HG03103 (cell line): Measurements from ENCODE around the gene EVA1C.
"Not testable (repeated sequence)": the region's sequence is repeated elsewhere in the genome, so short reads cannot be mapped to it uniquely, and the experiment has no call there.

ENCODE experiments used
- ATAC-seq: cut with Tn5 transposase; IDR thresholded peaks from one replicate; pipeline ENCODE4 v1.9.1; 2021; ENCODE audit warnings: low read depth; ENCODE audit not compliant: unreplicated experiment

Gene EVA1C, protein sequence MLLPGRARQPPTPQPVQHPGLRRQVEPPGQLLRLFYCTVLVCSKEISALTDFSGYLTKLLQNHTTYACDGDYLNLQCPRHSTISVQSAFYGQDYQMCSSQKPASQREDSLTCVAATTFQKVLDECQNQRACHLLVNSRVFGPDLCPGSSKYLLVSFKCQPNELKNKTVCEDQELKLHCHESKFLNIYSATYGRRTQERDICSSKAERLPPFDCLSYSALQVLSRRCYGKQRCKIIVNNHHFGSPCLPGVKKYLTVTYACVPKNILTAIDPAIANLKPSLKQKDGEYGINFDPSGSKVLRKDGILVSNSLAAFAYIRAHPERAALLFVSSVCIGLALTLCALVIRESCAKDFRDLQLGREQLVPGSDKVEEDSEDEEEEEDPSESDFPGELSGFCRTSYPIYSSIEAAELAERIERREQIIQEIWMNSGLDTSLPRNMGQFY

DNA sequence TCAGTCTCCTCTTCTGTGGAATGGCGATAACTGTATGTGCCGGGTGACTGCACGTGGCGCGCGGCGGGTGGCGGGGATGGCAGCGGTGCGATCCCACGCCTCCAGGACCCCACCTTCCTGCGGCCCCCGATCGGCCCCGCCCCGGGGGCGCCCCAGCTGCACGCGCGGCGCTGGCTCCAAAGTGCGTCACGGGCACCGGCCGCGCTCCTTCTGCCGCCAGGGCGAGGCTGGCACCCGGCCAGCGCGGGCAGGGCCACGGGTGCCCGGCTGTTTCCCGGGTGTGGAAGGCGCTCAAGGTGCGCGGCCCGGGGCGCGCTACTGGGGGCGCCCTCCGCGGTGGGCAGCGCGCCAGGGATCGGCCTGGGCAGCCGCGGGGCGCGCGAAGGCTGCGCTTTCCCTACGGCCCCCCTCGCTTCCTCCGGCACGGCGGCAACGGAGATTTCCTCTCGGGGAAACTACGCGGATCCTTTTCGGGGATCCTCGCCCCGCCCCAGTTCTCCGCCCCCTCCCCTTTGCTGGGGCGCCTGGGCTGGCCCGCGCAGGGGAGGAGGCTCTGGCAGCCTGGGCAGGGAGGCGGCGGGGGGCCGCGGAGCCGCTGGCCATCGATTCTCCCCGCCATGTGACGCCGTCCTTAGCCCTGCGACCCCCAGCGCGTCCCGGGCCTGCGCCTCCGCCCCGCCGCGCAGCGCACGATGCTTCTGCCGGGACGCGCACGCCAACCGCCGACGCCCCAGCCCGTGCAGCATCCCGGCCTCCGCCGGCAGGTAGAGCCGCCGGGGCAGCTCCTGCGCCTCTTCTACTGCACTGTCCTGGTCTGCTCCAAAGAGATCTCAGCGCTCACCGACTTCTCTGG lies at the start of gene EVA1C:
TSS of gene EVA1C (plus strand) at position 545 of the 853 bp plus-strand sequence. CDS start at position 693, 148 bp downstream.
- ATAC-seq, result no peak

DNA sequence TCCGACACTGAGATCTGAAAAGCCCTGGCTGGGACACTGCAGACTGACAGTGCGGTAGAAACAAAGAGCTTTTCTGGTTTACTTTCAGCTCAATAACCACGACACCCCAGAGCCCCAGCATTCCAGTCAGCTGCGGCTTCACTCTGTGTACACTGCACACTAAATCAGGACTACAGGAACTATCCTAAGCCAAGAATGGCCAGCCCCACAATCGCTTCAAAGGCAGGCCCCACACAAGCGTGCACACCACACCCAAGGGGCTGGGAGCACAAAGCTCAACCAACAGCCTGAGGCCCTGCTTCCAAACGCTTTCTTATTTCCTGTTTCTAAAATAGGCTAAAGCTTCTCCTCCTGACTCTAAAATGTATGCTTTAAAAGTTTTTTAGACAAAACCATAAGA lies 48.1 kb upstream of the EVA1C start:
- ATAC-seq, result no peak

DNA sequence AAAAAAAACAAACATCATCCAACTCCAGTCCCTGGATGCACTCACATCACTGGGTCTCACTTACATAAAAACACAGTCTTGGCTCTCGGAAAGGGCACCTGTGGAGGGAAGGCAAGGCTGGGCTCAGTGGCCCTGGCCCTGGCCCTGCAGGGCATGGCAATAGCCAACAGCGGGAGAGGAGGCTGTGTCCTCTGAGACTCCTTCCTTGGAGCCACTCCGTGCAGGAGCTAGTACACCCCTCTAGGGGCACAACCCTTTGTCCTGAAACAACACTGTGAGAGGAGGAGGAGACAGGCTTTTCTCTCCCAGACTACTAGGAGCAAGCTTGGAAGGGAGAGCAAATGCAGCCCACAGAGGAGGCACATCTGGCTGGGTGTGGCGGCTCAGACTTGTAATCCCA lies 47.7 kb upstream of the EVA1C start:
- ATAC-seq, result no peak

DNA sequence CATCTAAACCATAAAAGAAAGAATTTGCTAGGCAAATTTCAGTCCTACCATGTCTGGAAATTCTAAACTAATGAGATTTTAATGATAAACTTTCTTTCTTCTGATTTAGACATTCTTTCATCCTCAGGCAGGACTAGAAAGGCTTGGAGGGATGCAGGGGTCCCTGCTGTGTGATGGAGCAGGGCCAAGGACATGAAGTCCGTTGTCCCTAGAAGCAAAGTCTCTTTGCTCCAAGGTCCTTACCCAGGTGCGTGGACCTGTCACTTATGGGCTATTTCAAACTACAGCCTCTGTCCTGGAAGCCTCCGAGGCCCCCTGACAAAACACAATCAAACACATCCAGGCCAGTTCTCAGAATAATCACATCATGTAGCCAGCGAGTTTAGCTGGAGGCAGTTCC lies 46.3 kb upstream of the EVA1C start:
- no peak for ATAC-seq

DNA sequence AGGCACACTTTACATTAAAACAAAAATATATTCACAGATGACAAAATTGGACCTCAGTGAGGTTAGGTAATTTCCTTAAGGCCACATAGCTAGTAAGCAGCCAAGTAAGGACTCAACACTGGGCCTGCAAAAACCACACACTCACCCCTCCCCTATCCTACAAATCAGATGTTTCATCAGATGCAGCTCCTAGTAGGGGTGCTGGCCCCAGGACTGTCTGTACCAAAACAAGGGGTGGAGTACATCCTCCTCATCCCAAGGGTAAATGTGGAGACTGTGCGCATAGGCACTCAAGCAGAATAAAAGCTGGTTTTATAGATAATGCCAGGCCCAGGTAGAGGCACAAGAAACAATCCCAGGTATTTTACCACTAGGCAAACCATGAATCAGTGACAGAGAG lies 45.3 kb upstream of the EVA1C start:
- ATAC-seq, result no peak

DNA sequence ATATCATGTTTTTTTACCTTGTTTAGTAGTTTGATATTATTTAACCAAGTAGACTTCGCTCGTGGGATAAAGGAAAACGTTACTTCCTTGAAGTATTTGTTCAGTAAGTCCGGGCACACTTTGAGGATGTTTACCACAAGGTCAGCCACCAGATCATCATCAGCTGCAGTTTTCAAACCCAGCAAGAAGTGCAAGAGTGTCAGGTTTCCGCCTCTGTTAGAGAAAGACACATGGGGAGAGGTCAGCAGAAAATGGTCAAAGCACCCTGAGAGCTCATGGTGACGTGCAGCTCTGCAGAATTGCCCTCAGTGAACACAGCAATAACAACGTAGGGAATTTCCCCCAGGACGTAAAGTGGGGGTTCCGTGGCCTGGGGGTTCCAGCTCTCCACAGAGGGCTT lies 44.1 kb upstream of the EVA1C start:
- no peak for ATAC-seq

DNA sequence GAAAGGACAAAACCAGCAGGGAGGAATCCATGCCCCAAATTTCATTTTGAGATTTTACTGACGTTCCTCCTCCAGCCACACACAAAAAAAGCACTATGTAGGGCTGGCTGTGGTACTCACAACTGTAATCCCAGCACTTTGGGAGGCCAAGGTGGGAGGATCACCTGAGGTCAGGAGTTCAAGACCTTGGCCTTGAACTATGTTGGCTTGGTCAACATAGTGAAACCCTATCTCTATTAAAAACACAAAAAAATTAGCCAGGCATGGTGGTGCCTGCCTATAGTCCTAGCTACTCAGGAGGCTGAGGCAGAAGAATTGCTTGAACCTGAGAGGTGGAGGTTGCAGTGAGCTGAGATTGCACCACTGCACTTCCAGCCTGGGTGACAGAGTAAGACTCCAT lies 43.5 kb upstream of the EVA1C start:
- not testable (repeated sequence) for ATAC-seq

DNA sequence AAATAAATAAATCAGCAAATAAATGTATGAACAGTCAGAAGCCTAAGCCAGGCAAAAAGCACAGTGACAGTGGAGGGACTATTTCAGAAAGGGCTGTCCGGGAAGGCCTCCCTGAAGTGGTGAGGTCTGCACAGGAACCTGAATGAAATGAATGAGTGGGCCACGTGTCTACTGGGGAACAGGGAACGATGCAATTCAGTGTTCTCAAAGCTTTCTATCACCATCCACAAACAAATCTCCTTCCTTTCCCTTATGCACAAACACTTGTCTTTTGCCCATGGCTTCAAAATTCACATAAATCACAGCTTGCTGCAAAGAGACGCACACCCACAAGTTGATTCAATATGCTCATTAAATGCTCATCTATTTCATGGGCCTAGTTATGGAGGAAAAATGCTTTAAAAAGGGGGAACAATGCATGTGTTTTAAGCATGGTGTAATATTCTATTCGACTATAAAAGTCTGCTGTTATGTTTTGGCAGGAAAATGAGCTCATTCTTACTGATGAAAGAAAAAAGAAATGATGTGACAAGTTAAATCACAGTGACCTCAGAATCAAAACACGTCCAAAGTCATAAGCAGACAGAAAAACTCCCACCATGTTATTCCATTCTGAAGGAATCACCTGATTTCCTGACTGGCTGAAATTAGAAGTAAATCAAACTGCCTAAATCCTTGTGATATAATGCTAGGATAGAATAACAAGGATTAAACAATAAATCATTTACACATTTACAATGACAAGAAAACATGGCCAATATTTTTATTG lies 41.3 kb upstream of the EVA1C start:
- no peak for ATAC-seq

DNA sequence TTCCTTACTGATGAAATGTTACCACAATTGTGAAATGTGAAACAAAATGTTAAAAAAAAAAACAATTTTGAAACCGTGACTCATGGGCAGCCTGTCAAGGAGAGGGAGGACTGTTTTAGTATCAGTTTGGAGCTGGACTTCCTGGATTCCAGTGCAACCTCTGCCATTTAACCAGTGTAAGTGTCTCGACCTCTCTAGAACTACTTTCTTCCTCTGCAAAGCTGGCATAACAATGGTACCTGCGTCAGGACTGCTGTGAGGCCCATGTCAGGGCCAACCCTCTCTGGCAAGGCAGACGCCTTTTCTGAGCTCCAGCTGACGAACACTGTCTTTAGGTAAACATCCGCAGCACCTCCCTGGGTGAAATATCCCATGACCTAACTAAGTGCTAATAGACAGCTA lies 40.6 kb upstream of the EVA1C start:
- ATAC-seq, result no peak

DNA sequence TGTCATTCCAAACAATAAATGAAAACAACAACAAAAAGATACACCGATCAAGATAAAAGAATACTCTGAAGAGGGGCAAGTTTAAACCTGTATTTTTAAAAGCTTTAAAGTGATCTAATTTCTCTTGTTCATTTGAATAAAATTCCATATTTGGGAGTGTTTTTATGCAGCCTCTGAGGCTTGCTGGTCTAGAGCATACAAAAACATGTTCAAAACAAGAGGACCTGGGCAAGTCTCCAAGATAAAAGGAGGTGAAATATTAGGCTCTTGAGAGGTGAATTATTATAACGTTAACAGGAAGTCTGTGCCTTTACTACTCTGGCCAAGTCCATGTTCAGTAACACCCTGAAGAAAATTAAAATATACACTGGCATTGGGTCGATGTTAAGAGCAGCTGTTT lies 39.8 kb upstream of the EVA1C start:
- no peak for ATAC-seq

DNA sequence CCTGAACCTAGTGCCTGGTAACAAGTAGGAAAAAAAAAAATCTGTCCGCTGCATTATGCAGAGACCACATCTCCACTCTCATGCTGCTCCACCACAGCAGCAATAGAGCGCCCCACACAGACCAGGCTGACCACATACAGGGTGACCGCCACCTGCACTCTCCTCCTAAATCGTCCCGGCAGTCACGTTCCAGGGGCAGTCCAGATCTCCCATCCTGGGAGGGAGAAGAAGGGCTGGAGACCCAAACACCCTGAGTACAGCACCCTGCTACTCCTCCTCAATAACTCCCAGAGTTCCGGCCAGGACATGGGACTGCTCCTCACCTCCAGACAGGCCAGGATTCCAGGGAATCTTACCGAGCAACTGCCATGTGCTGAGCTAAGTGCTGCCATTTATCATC lies 35.0 kb upstream of the EVA1C start:
- no peak for ATAC-seq

DNA sequence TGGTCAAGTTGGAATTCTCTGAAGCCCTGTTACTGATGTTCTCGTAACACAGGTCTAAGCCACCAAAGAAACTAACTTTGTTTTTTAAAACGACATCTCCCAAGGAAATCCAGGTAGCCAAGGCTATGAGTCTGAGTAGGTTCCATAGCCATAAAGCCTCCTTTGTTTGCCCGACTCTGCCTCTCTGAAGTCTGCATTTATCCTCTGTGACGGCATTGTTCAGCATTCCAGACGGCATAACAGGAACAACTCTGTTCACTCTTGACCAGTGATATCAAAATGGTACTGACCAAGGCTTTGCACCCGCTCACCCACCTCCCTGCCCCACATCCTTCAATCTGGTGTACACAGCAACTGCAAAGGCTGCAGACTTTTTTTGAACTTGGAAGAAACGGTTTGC lies 34.5 kb upstream of the EVA1C start:
- no peak for ATAC-seq

DNA sequence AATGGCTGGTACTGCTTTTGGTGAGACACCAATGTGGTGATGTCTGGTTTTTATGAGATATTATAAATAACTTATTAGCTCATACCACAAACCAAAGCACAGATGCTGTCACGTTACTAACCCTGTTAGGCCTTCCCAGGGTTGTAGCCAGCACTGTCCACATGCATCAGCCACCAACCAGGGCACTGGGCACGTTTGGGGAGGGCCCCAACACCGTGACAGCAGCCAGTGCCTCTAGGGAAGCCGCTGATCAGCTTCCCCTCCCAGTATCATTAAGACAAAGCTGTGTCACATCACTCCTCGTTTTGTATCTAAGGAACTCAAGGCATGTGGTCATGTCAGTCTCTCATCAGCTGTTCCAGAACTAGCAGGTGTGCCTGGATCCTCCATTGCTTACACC lies 33.5 kb upstream of the EVA1C start:
- ATAC-seq, result no peak

DNA sequence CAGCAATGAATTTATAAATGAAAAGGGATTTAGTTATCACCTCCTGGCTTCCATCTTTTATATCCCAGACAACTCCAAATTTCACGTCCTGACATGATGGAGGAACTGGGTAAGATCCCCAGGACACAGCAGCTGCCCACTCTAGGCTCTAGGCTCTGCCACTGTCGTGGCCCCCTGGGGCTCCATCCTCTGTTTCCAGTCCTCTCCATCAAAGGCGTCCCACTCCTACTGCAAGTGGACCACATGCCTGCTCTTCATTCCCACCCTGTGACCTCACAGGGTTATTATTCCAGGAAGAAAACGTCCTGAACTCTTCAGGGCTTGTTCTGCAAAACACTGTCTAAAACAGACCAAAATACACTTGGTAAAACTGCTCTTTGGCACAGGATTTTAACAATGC lies 31.6 kb upstream of the EVA1C start:
- no peak for ATAC-seq

DNA sequence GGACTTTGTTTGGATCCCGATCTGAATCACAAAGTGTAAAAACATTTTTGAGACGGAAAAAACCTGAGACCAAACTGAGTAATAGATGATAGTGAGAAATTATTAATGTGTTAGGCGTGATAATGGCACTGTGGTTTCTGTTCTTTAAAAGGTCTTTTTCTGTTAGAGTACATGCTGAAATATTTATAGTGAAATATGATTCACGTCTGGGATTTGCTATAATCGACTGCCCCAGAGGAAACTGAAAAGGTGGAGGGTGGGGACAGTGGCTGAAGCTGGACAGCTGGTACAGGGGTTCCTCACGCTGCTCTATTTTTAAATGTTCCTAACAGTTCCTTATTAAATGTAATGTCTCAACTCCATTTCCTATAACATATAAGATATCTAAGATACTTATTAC lies 30.9 kb upstream of the EVA1C start:
- ATAC-seq, result no peak

DNA sequence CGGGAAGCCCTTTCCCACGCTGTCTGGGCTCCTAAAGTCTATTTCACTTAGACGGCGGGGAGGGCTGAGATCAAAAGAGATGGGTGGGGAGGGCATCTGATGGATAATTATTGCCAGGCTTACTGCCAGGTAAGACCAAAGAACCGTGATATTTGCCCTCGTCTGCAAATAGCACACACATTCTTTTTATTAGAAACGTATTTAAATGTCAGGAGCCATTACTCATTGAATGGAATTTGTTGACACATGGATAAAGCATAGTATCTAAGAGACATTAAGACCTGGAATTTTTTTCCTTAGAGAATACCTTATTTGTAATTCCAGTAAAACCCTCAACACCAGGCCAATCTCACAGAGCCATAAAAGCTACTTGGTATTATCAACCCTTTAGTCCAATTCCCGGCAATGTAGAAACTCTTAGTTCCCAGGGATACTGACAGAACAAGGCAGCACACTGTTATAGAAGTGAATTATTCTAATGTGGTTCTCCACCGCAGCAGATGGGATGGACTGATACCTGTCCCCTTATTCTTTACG lies 30.3 kb upstream of the EVA1C start:
- no peak for ATAC-seq

DNA sequence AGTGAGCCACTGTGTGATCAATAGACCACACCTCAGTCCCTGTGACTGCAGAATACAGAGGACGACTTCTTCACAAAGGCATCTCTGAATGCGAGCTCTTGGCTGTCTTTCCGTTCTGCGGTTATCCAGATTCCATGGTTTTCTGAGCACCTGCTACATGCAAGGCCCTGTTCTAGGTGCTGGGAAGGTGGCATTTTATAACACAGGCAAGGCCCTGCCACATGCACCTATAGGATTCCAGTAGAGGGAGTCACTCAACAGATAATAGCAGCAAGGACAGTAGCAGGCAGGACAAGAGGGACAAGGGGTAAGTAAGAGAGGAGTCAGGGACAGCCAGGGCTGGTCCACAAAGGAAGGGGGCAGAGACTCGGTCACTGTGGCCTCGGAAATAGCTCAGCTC lies 28.7 kb upstream of the EVA1C start:
- no peak for ATAC-seq

DNA sequence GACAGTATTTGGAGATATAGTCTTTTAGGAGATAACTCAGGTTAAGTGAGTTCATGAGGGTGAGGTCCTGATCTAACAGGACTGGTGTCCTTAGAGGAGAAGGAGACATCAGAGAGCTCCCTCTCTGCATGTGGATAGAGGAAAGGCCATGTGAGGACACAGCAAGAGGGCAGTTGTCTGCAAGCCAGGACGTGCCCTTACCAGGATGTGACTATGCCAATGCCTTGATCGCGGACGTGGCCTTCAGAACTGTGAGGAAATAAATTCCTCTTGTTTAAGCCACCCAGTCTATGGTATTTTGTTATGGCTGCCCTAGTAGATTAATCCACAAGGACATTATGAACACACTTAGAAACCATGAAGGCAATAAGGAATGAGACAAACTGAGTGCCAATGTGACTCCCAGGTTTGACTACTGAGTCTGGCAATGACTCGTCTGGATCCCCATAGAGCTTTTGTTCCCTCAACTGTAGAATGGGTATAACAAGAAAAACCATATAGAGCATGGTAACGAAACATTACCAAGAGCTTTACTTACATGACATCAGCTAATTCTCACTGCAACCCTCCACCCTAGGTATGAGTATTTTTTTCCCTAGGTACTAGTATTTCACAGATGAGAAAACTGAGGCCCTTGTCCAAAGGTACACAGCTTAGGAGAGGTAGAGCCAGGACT lies 26.2 kb upstream of the EVA1C start:
- no peak for ATAC-seq

DNA sequence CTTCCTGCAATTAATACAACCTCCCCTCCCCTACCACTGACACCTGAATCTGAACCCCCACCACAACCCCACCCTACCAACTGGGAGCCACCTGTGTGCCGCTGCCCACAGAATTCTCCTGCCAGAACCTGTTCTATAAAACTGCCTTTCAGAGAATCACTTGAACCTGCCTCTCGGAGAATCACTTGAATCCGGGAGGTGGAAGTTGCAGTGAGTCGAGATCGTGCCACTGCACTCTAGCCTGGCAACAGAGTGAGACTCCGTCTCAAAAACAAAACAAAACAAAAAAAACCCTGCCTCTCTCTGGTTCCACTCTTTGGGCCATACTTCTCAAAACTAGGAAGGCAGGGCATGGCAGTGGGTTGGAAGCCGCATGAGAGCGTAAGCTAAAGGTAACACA lies 25.4 kb upstream of the EVA1C start:
- no peak for ATAC-seq

DNA sequence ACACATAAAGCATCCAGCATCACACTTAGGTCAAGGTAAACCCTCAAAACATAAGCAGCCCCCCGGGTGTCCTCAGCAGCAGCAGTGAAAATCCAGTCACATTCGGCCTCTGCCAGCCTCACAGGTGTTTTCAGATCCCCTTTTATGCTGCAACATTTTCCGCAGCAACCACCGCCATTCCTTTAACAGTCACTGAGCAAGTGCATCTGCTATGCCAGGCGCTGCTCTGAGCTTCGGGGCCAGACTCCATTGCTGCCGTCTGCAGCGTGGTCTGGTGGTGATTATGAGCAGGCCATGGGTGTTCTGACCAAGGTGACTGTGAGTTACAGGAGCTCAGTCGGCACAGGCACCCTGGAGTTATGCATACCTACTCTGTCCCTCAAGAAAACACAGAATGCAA lies 24.2 kb upstream of the EVA1C start:
- no peak for ATAC-seq
